IgD-negative memory B cell (primary cell): ENCODE data around the gene SLC22A8. TPM values are rescaled to one million over a fixed set of nuclear protein-coding genes. Genes with fewer than 3 reads are reported as not detected.
"Not testable (repeated sequence)": the region's sequence is repeated elsewhere in the genome, so short reads cannot be mapped to it uniquely, and the experiment has no call there.

Experiments used
- H3K27ac Mint-ChIP-seq, 3 donors: one replicate each; pipeline ENCODE4 v1.8.0; 2020 to 2022; ENCODE audit warnings: mild to moderate bottlenecking in 3 of 3, mixed read lengths in 3 of 3, moderate library complexity in 1 of 3
- H3K27me3 Mint-ChIP-seq: one replicate; pipeline ENCODE4 v1.8.0; 2021; ENCODE audit warnings: mixed read lengths
- H3K36me3 Mint-ChIP-seq: one replicate; pipeline ENCODE4 v1.8.0; 2020; ENCODE audit warnings: mild to moderate bottlenecking, mixed read lengths
- H3K4me1 Mint-ChIP-seq, 3 donors: one replicate each; pipeline ENCODE4 v1.8.0; 2020 to 2022; ENCODE audit warnings: mixed read lengths in 3 of 3, mild to moderate bottlenecking in 1 of 3
- H3K4me3 Mint-ChIP-seq, 4 donors: one replicate each; pipeline ENCODE4 v1.8.0; 2020 to 2022; ENCODE audit warnings: mild to moderate bottlenecking in 4 of 4, mixed read lengths in 4 of 4, moderate library complexity in 3 of 4
- H3K9me3 Mint-ChIP-seq, 3 donors: one replicate each; pipeline ENCODE4 v1.8.0; 2020 to 2021; ENCODE audit warnings: mixed read lengths in 3 of 3, mild to moderate bottlenecking in 1 of 3
- polyA plus RNA-seq: library from polyadenylated mRNA; unstranded; fragments of 300-500 nt; fragmentation: Illumina TruSeq; gene quantifications from one replicate; pipeline ENCODE4 v1.2.3, GENCODE V29; 2021

Gene SLC22A8
- polyA plus RNA-seq, 1 donor from 2014 or later: not detected

GRCh38 chr11:62965574-62965973, 50.1 kb downstream of the SLC22A8 start:
- H3K36me3 Mint-ChIP-seq: peaks cover 4% of the 10 kb centered on the region
- peaks cover 4 to 9% (median 5%) of the 10 kb centered on the region in 3 donors for H3K9me3 Mint-ChIP-seq
- peaks cover 10% of the 10 kb centered on the region for H3K27me3 Mint-ChIP-seq
- H3K4me1 Mint-ChIP-seq: no peaks in the 10 kb centered on the region
- no peak overlapping the region for H3K4me3 Mint-ChIP-seq
- H3K27ac Mint-ChIP-seq: no peak overlapping the region

- Mint-ChIP-seq H3K4me3 (no peak overlapping the region), H3K27me3 (peaks cover 5% of the 10 kb centered on the region), H3K27ac (no peak overlapping the region), H3K4me1 (no peaks in the 10 kb centered on the region), H3K36me3 (peaks cover 4% of the 10 kb centered on the region), H3K9me3 (peaks cover 4 to 9% (median 5%) of the 10 kb centered on the region in 3 donors)
Measured at GRCh38 chr11:62962391-62962790, 53.2 kb downstream of the SLC22A8 start.

GRCh38 chr11:62961017-62961570, 54.5 kb downstream of the SLC22A8 start:
- H3K4me1 Mint-ChIP-seq: no peaks in the 10 kb centered on the region
- H3K27me3 Mint-ChIP-seq: peaks cover 6% of the 10 kb centered on the region
- peak overlapping the region in 1 of 4 donors; percentile 70 for H3K4me3 Mint-ChIP-seq
- no peak overlapping the region for H3K27ac Mint-ChIP-seq
- H3K9me3 Mint-ChIP-seq: peaks cover 0 to 2% (median 0%) of the 10 kb centered on the region in 3 donors
- H3K36me3 Mint-ChIP-seq: peaks cover 3% of the 10 kb centered on the region

GRCh38 chr11:62959422-62959980, 56.1 kb downstream of the SLC22A8 start:
- no peaks in the 10 kb centered on the region for H3K9me3 Mint-ChIP-seq
- peak overlapping the region in 1 of 3 donors; percentile 65 for H3K27ac Mint-ChIP-seq
- peaks cover 6% of the 10 kb centered on the region for H3K27me3 Mint-ChIP-seq
- peak overlapping the region in 1 of 4 donors; percentile 57 for H3K4me3 Mint-ChIP-seq
- H3K36me3 Mint-ChIP-seq: peaks cover 3% of the 10 kb centered on the region
- no peaks in the 10 kb centered on the region for H3K4me1 Mint-ChIP-seq

- Mint-ChIP-seq H3K9me3 (peaks cover 0 to 2% (median 0%) of the 10 kb centered on the region in 3 donors), H3K4me1 (no peaks in the 10 kb centered on the region), H3K27ac (peak overlapping the region in 1 of 3 donors; percentile 65), H3K4me3 (peak overlapping the region in 1 of 4 donors; percentile 57), H3K36me3 (peaks cover 3% of the 10 kb centered on the region), H3K27me3 (peaks cover 6% of the 10 kb centered on the region)
Measured at GRCh38 chr11:62958547-62959421, 56.9 kb downstream of the SLC22A8 start.

- Mint-ChIP-seq H3K27ac (peak overlapping the region in 1 of 3 donors; percentile 80), H3K36me3 (peaks cover 3% of the 10 kb centered on the region), H3K4me3 (no peak overlapping the region), H3K4me1 (no peaks in the 10 kb centered on the region), H3K27me3 (peaks cover 4% of the 10 kb centered on the region), H3K9me3 (peaks cover 0 to 2% (median 0%) of the 10 kb centered on the region in 3 donors)
Measured at GRCh38 chr11:62957147-62957546, 58.5 kb downstream of the SLC22A8 start.

GRCh38 chr11:62954478-62954877, 61.2 kb downstream of the SLC22A8 start:
- Mint-ChIP-seq H3K27me3 (peaks cover 8% of the 10 kb centered on the region), H3K4me3 (no peak overlapping the region), H3K4me1 (no peaks in the 10 kb centered on the region), H3K36me3 (no peaks in the 10 kb centered on the region), H3K9me3 (peaks cover 0 to 2% (median 0%) of the 10 kb centered on the region in 3 donors), H3K27ac (no peak overlapping the region)

GRCh38 chr11:62953811-62954210, 61.8 kb downstream of the SLC22A8 start:
- no peak overlapping the region for H3K27ac Mint-ChIP-seq
- no peak overlapping the region for H3K4me3 Mint-ChIP-seq
- H3K9me3 Mint-ChIP-seq: peaks cover 0 to 2% (median 0%) of the 10 kb centered on the region in 3 donors
- no peaks in the 10 kb centered on the region for H3K4me1 Mint-ChIP-seq
- H3K27me3 Mint-ChIP-seq: peaks cover 8% of the 10 kb centered on the region
- no peaks in the 10 kb centered on the region for H3K36me3 Mint-ChIP-seq

- H3K9me3 Mint-ChIP-seq: peaks cover 0 to 4% (median 0%) of the 10 kb centered on the region in 3 donors
- no peak overlapping the region for H3K27ac Mint-ChIP-seq
- no peaks in the 10 kb centered on the region for H3K36me3 Mint-ChIP-seq
- no peaks in the 10 kb centered on the region for H3K4me1 Mint-ChIP-seq
- peaks cover 15% of the 10 kb centered on the region for H3K27me3 Mint-ChIP-seq
- H3K4me3 Mint-ChIP-seq: no peak overlapping the region
Measured at GRCh38 chr11:62948765-62949320, 66.8 kb downstream of the SLC22A8 start.

GRCh38 chr11:62945538-62945937, 70.1 kb downstream of the SLC22A8 start:
- not testable (repeated sequence) for H3K36me3 Mint-ChIP-seq, H3K9me3 Mint-ChIP-seq, H3K4me1 Mint-ChIP-seq, H3K4me3 Mint-ChIP-seq, H3K27ac Mint-ChIP-seq
- peaks cover 19% of the 10 kb centered on the region for H3K27me3 Mint-ChIP-seq

Other genes starting within 250 kb of the SLC22A8 start
- gene TAF6L, start 244.4 kb downstream of the SLC22A8 start, polyA plus RNA-seq: 12.2 TPM
- 101 TPM for gene TMEM179B, start 228.4 kb downstream of the SLC22A8 start, polyA plus RNA-seq
- gene TMEM223, start 223.8 kb downstream of the SLC22A8 start, polyA plus RNA-seq: 39.1 TPM
- 67.6 TPM for gene NXF1, start 210.4 kb downstream of the SLC22A8 start, polyA plus RNA-seq
- 39.8 TPM for gene STX5, start 183.8 kb downstream of the SLC22A8 start, polyA plus RNA-seq
- gene TEX54, start 183.0 kb downstream of the SLC22A8 start, polyA plus RNA-seq: not detected
- 57.5 TPM for gene WDR74, start 176.3 kb downstream of the SLC22A8 start, polyA plus RNA-seq
- 111 TPM for gene SLC3A2, start 134.9 kb downstream of the SLC22A8 start, polyA plus RNA-seq
- gene CHRM1, start 94.5 kb downstream of the SLC22A8 start, polyA plus RNA-seq: not detected
- not detected for gene SLC22A6, start 30.9 kb downstream of the SLC22A8 start, polyA plus RNA-seq
- gene SLC22A24, start 128.4 kb upstream of the SLC22A8 start, polyA plus RNA-seq: not detected
- gene SLC22A25, start 227.8 kb upstream of the SLC22A8 start, polyA plus RNA-seq: not detected